Astrocyte of the spinal cord (primary cell): Measurements from ENCODE around the gene SLF2.

ENCODE experiments used
- DNase-seq: peaks from one replicate; pipeline ENCODE4 v3.0.0; 2011; ENCODE audit warnings: low read depth, low spot score
- H3K4me3 ChIP-seq: 2 replicates; pipeline ENCODE4 v1.5.1; 2011; ENCODE audit warnings: low read depth, mild to moderate bottlenecking, low read length, moderate library complexity
- in situ Hi-C: cut with HindIII; loops from 2 replicates; pipeline ENCODE4 v1.10.0; 2017; ENCODE audit warnings: low sequenced_read_pairs
- TF ChIP-seq, protein P1 (sequence below): IDR thresholded peaks from 2 replicates; pipeline ENCODE4 v1.5.1; 2012; ENCODE audit warnings: low read depth, mild to moderate bottlenecking, low read length, inconsistent platforms

SLF2 gene

DNA sequence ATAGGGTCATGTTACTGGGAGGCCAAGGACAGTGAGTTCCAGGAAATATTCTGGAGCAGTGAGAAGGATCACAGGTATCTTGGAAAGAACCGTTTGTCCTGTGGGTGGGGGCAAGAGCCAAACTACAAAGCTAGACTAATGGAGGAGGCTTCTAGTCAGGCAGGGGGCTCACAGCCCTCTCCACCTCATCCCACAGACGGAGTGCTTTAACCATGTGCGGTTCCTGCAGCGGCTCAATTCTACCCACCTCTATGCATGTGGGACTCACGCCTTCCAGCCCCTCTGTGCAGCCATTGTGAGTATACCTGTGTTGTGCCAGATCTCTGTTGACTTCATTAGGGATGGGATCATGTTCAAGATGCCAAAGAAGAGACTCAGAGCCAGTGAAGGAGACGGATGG lies 64.7 kb downstream of the SLF2 start:
- TF ChIP-seq, protein P1, sequence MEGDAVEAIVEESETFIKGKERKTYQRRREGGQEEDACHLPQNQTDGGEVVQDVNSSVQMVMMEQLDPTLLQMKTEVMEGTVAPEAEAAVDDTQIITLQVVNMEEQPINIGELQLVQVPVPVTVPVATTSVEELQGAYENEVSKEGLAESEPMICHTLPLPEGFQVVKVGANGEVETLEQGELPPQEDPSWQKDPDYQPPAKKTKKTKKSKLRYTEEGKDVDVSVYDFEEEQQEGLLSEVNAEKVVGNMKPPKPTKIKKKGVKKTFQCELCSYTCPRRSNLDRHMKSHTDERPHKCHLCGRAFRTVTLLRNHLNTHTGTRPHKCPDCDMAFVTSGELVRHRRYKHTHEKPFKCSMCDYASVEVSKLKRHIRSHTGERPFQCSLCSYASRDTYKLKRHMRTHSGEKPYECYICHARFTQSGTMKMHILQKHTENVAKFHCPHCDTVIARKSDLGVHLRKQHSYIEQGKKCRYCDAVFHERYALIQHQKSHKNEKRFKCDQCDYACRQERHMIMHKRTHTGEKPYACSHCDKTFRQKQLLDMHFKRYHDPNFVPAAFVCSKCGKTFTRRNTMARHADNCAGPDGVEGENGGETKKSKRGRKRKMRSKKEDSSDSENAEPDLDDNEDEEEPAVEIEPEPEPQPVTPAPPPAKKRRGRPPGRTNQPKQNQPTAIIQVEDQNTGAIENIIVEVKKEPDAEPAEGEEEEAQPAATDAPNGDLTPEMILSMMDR: no peak
- in situ Hi-C loops: no loop called here
- H3K4me3 ChIP-seq: no peak overlapping the region
- DNase-seq: no peak

DNA sequence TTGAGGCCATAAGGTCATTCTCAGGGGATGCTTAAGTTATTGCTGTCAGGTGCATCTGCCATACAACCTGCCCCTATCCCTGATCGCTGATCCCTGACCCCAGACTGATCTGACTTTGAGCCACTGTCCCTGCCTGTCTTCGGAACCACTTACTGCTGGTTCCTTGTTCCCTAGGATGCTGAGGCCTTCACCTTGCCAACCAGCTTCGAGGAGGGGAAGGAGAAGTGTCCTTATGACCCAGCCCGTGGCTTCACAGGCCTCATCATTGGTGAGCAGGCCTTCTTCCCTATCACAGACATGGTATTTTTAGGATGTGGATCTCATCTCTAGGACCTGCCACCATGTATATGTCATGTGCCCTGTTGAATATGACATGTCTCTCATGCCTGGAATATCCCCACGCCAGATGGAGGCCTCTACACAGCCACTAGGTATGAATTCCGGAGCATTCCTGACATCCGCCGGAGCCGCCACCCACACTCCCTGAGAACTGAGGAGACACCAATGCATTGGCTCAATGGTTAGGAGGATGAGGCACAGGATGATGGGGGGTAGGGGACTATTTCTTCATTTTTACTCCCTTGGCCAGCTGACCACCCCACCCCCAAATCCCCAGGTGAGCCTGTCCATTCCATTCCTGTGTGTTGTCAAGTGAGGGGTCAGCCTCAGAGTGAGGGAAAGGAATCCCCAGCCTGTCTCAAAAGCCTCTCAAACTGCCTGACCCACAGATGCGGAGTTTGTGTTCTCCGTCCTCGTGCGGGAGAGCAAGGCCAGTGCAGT lies 65.5 kb downstream of the SLF2 start:
- TF ChIP-seq, protein P1: no peak
- no peak overlapping the region for H3K4me3 ChIP-seq
- DNase-seq: no peak
- in situ Hi-C loops: no loop called here

DNA sequence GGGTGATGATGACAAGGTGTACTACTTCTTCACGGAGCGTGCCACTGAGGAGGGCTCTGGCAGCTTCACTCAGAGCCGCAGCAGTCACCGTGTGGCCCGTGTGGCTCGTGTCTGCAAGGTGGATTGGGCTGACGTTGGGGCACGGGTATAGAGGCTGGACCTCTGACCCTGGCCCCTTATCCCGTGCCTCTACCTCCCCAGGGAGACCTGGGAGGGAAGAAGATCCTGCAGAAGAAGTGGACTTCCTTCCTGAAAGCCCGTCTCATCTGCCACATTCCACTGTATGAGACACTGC lies 66.1 kb downstream of the SLF2 start:
- in situ Hi-C loops: no loop called here
- H3K4me3 ChIP-seq: no peak overlapping the region
- DNase-seq: no peak
- TF ChIP-seq, protein P1: no peak

DNA sequence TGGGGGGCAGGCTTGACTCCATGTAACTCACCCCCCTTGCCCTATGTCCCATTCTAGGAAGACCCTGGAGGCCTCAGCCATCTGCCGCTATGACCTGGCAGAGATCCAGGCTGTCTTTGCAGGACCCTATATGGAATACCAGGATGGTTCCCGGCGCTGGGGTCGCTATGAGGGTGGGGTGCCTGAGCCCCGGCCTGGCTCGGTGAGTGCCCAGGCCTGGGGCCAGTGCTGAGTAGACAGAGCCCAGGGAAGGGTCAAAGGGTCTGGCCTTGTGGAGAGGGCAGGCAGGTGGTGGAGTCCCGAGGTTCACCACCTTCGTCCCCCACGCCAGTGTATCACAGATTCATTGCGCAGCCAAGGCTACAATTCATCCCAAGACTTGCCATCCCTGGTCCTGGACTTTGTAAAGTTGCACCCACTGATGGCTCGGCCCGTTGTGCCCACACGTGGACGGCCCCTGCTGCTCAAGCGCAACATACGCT lies 67.1 kb downstream of the SLF2 start:
- no peak for DNase-seq
- in situ Hi-C loops: no loop called here
- TF ChIP-seq, protein P1: no peak
- H3K4me3 ChIP-seq: no peak overlapping the region

DNA sequence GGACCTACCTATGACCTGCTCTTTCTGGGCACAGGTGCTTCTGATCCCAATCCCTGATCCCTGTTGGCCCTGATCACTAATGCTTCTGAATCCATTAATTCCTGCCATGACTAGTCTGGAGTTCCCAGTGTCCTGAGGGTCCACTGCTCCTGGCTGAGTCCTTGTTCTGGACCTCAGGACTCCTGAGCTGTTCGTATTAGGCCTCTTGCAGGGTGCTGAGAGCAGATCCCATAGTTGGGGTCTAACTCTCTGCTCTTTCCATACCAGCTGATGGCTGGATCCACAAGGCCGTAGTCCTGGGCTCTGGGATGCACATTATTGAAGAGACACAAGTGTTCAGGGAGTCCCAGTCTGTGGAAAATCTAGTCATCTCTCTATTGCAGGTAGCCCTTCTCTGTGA lies 67.5 kb downstream of the SLF2 start:
- no peak for DNase-seq
- TF ChIP-seq, protein P1: no peak
- no peak overlapping the region for H3K4me3 ChIP-seq
- in situ Hi-C loops: no loop called here

DNA sequence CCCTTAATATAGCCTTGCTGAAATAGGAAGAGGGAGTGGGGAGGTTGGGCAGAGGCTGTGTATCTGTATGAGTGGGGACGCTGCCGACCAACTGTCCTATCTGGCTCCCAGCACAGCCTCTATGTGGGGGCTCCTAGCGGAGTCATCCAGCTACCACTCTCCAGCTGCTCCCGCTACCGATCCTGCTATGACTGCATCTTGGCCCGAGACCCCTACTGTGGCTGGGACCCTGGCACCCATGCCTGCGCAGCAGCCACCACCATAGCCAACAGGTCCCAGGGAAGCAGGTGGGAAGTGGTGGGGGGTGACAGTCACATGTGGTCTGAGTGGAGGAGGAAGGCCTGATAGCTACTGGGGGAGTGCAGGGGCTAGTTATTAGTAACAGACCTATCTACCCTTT lies 67.9 kb downstream of the SLF2 start:
- TF ChIP-seq, protein P1: no peak
- in situ Hi-C loops: no loop called here
- H3K4me3 ChIP-seq: no peak overlapping the region
- no peak for DNase-seq
